GM19025 (cell line): ENCODE results near the gene NR1H4.
A peak's percentile ranks its signal among the peaks of the same experiment; 100 is the strongest.
"Not testable (repeated sequence)": the region's sequence is repeated elsewhere in the genome, so short reads cannot be mapped to it uniquely, and the experiment has no call there.

Experiments used
- ATAC-seq: cut with Tn5 transposase; IDR thresholded peaks from one replicate; pipeline ENCODE4 v1.9.1; 2021; ENCODE audit warnings: mild to moderate bottlenecking, low read depth, moderate library complexity; ENCODE audit not compliant: unreplicated experiment

The NR1H4 gene

GRCh38 chr12:100564905-100565467, 91.3 kb downstream of the NR1H4 start:
- ATAC-seq: no peak

GRCh38 chr12:100565987-100566545, 92.4 kb downstream of the NR1H4 start:
- no peak for ATAC-seq

- peak; percentile 89 for ATAC-seq
These were observed 93.4 kb downstream of the NR1H4 start for GRCh38 chr12:100566887-100567637.

- peak; percentile 16 for ATAC-seq
These were observed 94.3 kb downstream of the NR1H4 start for GRCh38 chr12:100567945-100568344.

GRCh38 chr12:100572184-100572583, 98.5 kb downstream of the NR1H4 start:
- no peak for ATAC-seq

- peak; percentile 98 for ATAC-seq
These were observed 99.9 kb downstream of the NR1H4 start, which contains the start of gene GAS2L3 for GRCh38 chr12:100573292-100574186. TSS of gene GAS2L3 (plus strand) at chr12:100573684. CDS start at chr12:100594905, 21,221 bp downstream.

GRCh38 chr12:100574187-100575074, 100.8 kb downstream of the NR1H4 start:
- ATAC-seq: no peak

GRCh38 chr12:100576331-100577036, 102.8 kb downstream of the NR1H4 start:
- ATAC-seq: no peak

GRCh38 chr12:100578923-100579322, 105.3 kb downstream of the NR1H4 start:
- no peak for ATAC-seq

- ATAC-seq: no peak
These were observed 106.2 kb downstream of the NR1H4 start for GRCh38 chr12:100579844-100580243.

- no peak for ATAC-seq
These were observed 110.6 kb downstream of the NR1H4 start for GRCh38 chr12:100584256-100584655.

- no peak for ATAC-seq
These were observed 118.3 kb downstream of the NR1H4 start for GRCh38 chr12:100591979-100592378.

GRCh38 chr12:100593490-100593889, 119.8 kb downstream of the NR1H4 start:
- no peak for ATAC-seq

GRCh38 chr12:100601626-100602025, 128.0 kb downstream of the NR1H4 start:
- ATAC-seq: no peak

- ATAC-seq: not testable (repeated sequence)
These were observed 129.3 kb downstream of the NR1H4 start for GRCh38 chr12:100602997-100603396.

GRCh38 chr12:100608776-100609175, 135.1 kb downstream of the NR1H4 start:
- ATAC-seq: no peak

GRCh38 chr12:100610666-100611430, 137.2 kb downstream of the NR1H4 start:
- no peak for ATAC-seq

- no peak for ATAC-seq
These were observed 138.9 kb downstream of the NR1H4 start for GRCh38 chr12:100612606-100613005.
